Stomach smooth muscle (tissue), 2 donors: ENCODE results near the gene ZNF606.

Experiments used
- H3K27ac ChIP-seq: one replicate; pipeline ENCODE4 v1.7.0; 2013; ENCODE audit warnings: mild to moderate bottlenecking, low read length, inconsistent platforms
- H3K27me3 ChIP-seq, 2 donors: one replicate each; pipeline ENCODE4 v1.7.0; 2013; ENCODE audit warnings: low read length in 2 of 2; ENCODE audit not compliant: insufficient read depth in 2 of 2, control insufficient read depth in 1 of 2
- H3K36me3 ChIP-seq, 2 donors: one replicate each; pipeline ENCODE4 v1.7.0; 2013; ENCODE audit warnings: low read length in 2 of 2; ENCODE audit not compliant: control insufficient read depth in 2 of 2, insufficient read depth in 2 of 2
- H3K4me1 ChIP-seq: one replicate; pipeline ENCODE4 v1.7.0; 2013; ENCODE audit warnings: low read length; ENCODE audit not compliant: control insufficient read depth, insufficient read depth
- H3K4me3 ChIP-seq, 2 donors: one replicate each; pipeline ENCODE4 v1.7.0; 2013; ENCODE audit warnings: low read length in 2 of 2
- H3K9ac ChIP-seq, 2 donors: one replicate each; pipeline ENCODE4 v1.7.0; 2013; ENCODE audit warnings: low read length in 2 of 2, mild to moderate bottlenecking in 1 of 2
- H3K9me3 ChIP-seq, 2 donors: one replicate each; pipeline ENCODE4 v1.7.0; 2013; ENCODE audit warnings: low read length in 2 of 2; ENCODE audit not compliant: control insufficient read depth in 2 of 2
- donor health status: healthy.
- donor health status: Pancreatic carcinoma.

ZNF606 gene

GRCh38 chr19:57934820-57935665 lies 67.6 kb downstream of the ZNF606 start, which contains the start of gene ZNF418:
Gene ZNF418 (minus strand): TSS chr19:57935402. CDS start chr19:57933822, 1,580 bp downstream.
- H3K9ac ChIP-seq: peak within 1 kb of the TSS; percentile 80
- H3K9me3 ChIP-seq: peaks cover 4 to 7% of the 10 kb centered on the region in 2 donors
- peak within 1 kb of the TSS; percentile 58 for H3K27ac ChIP-seq
- no peaks in the 10 kb centered on the region for H3K27me3 ChIP-seq
- peaks cover 9 to 15% of the 10 kb centered on the region in 2 donors for H3K36me3 ChIP-seq
- H3K4me1 ChIP-seq: peaks cover 11% of the 10 kb centered on the region
- H3K4me3 ChIP-seq: peak within 1 kb of the TSS; percentile 79 to 93

GRCh38 chr19:57927587-57927986 lies 75.0 kb downstream of the ZNF606 start:
- peaks cover 30 to 39% of the 10 kb centered on the region in 2 donors for H3K9me3 ChIP-seq
- H3K27ac ChIP-seq: no peak overlapping the region
- H3K9ac ChIP-seq: no peak overlapping the region
- H3K4me1 ChIP-seq: no peaks in the 10 kb centered on the region
- no peaks in the 10 kb centered on the region for H3K27me3 ChIP-seq
- H3K36me3 ChIP-seq: peaks cover 39 to 48% of the 10 kb centered on the region in 2 donors
- peak overlapping the region in 1 of 2 donors; percentile 46 for H3K4me3 ChIP-seq
